A549 (cell line): Measurements from ENCODE around the gene ZNF132. TPM values are rescaled to one million over a fixed set of nuclear protein-coding genes. Genes with fewer than 3 reads are reported as not detected.
"Not testable (repeated sequence)": the region's sequence is repeated elsewhere in the genome, so short reads cannot be mapped to it uniquely, and the experiment has no call there.

Experiments used
- ATAC-seq, 2 experiments: fragments of 200-7000 bp in 1 of 2; fragments of >200 bp in 1 of 2; cut with Nextera tagmentation in 1 of 2; cut with Tn5 transposase in 1 of 2; 3 replicates each; pipeline versions ENCODE4 v1.8.0 to v1.9.1; 2018 to 2020; ENCODE audit warnings: mild to moderate bottlenecking in 1 of 2, moderate library complexity in 1 of 2
- CTCF ChIA-PET: fragments of 300-600 bp; sonication (Branson Sonifier 250); formaldehyde crosslinking; extraction: SDS; loops from one replicate; lab custom pipeline; 2021; ENCODE audit warnings: antibody characterized with exemption, inconsistent platforms; lab: Yijun Ruan, JAX
- POLR2A ChIA-PET: fragments of 350-600 bp; formaldehyde crosslinking; extraction: SDS; loops from one replicate; lab custom pipeline; 2021; ENCODE audit warnings: antibody characterized with exemption, inconsistent platforms; lab: Yijun Ruan, JAX
- DNase-seq, 2 experiments: peaks; one replicate each; pipeline versions ENCODE4 v3.0.0 to v3.0.0-alpha.2; 2011 to 2016; ENCODE audit warnings: low read depth in 1 of 2, low spot score in 1 of 2
- FAIRE-seq: peaks from 2 replicates; lab custom pipeline; 2011; peaks lifted over from hg19 to GRCh38; lab: Jason Lieb, UNC
- H3K27ac ChIP-seq, 2 experiments: fragments of >200 bp; sonication (Bioruptor Twin); formaldehyde crosslinking; 3 replicates each; pipeline ENCODE4 v1.5.1; 2016 to 2017
- H3K4me1 ChIP-seq: fragments of >200 bp; sonication (Bioruptor Twin); formaldehyde crosslinking; 3 replicates; pipeline ENCODE4 v1.6.1; 2016
- H3K4me2 ChIP-seq: fragments of >200 bp; sonication (Bioruptor Twin); formaldehyde crosslinking; 3 replicates; pipeline ENCODE4 v1.6.1; 2016
- H3K4me3 ChIP-seq: fragments of >200 bp; sonication (Bioruptor Twin); formaldehyde crosslinking; 3 replicates; pipeline ENCODE4 v1.5.1; 2016
- H3K9me3 ChIP-seq: fragments of >200 bp; sonication (Bioruptor Twin); formaldehyde crosslinking; 3 replicates; pipeline ENCODE4 v1.6.1; 2016
- BHLHE40 ChIP-seq: IDR thresholded peaks from 2 replicates; pipeline ENCODE4 v1.6.1; 2012; ENCODE audit warnings: low read depth, low read length, inconsistent platforms
- CBX8 ChIP-seq: fragments of 200-600 bp; sonication (generic); IDR thresholded peaks from 2 replicates; pipeline ENCODE4 v1.6.1; 2016
- CHD2 ChIP-seq: fragments of 150-350 bp; IDR thresholded peaks from 2 replicates; pipeline ENCODE4 v1.6.1; 2014; ENCODE audit warnings: low read length; ENCODE audit not compliant: partially characterized antibody
- CHD4 ChIP-seq: fragments of 200-600 bp; sonication (generic); IDR thresholded peaks from 2 replicates; pipeline ENCODE4 v1.6.1; 2016; ENCODE audit warnings: antibody characterized with exemption, mild to moderate bottlenecking, borderline replicate concordance
- EP300 ChIP-seq, 2 experiments: fragments of >200 bp; sonication (Bioruptor Twin); formaldehyde crosslinking; IDR thresholded peaks; 2 replicates in 1 of 2; 3 replicates in 1 of 2; pipeline ENCODE4 v1.6.1; 2016 to 2017
- FOSB ChIP-seq: fragments of 250-450 bp; sonication (Bioruptor Pico); IDR thresholded peaks from 2 replicates; pipeline ENCODE4 v1.5.0; 2020; ENCODE audit warnings: mild to moderate bottlenecking, moderate library complexity
- FOXS1 ChIP-seq: fragments of 250-450 bp; sonication (Bioruptor Pico); IDR thresholded peaks from 2 replicates; pipeline ENCODE4 v1.5.0; 2020; ENCODE audit warnings: mild to moderate bottlenecking, moderate library complexity
- HDAC2 ChIP-seq: fragments of 200-600 bp; sonication (generic); IDR thresholded peaks from 2 replicates; pipeline ENCODE4 v1.6.1; 2016
- HOXA7 ChIP-seq: fragments of 250-450 bp; sonication (Bioruptor Pico); IDR thresholded peaks from 2 replicates; pipeline ENCODE4 v1.5.0; 2020; ENCODE audit warnings: mild to moderate bottlenecking, moderate library complexity
- MAZ ChIP-seq: fragments of 150-350 bp; IDR thresholded peaks from 2 replicates; pipeline ENCODE4 v1.6.1; 2014; ENCODE audit warnings: antibody characterized with exemption, low read depth, low read length, borderline replicate concordance
- MYC ChIP-seq: IDR thresholded peaks from 2 replicates; pipeline ENCODE4 v1.6.1; 2012; ENCODE audit warnings: mild to moderate bottlenecking, inconsistent platforms, low read length, improper control_type of control experiment, borderline replicate concordance
- NPAS2 ChIP-seq: fragments of 250-450 bp; sonication (Bioruptor Pico); IDR thresholded peaks from 2 replicates; pipeline ENCODE4 v1.8.0; 2022; ENCODE audit warnings: mild to moderate bottlenecking, moderate library complexity, borderline replicate concordance
- POLR2AphosphoS2 ChIP-seq: conservative IDR thresholded peaks from 2 replicates; pipeline ENCODE4 v1.6.1; 2012; ENCODE audit warnings: low read length, improper control_type of control experiment, inconsistent platforms
- RAD21 ChIP-seq, 2 experiments: fragments of >200 bp in 1 of 2; sonication (Bioruptor Twin) in 1 of 2; formaldehyde crosslinking in 1 of 2; IDR thresholded peaks in 1 of 2; conservative IDR thresholded peaks in 1 of 2; 2 replicates in 1 of 2; 3 replicates in 1 of 2; pipeline ENCODE4 v1.6.1; 2012 to 2018; ENCODE audit warnings: inconsistent platforms in 1 of 2
- RARB ChIP-seq: fragments of 250-450 bp; sonication (Bioruptor Pico); IDR thresholded peaks from 2 replicates; pipeline ENCODE4 v1.8.0; 2021; ENCODE audit warnings: mild to moderate bottlenecking, moderate library complexity
- SREBF2 ChIP-seq: fragments of 450-650 bp; IDR thresholded peaks from 2 replicates; pipeline ENCODE4 v1.6.1; 2014; ENCODE audit warnings: mild to moderate bottlenecking, moderate library complexity
- TFCP2L1 ChIP-seq: fragments of 250-450 bp; sonication (Bioruptor Pico); IDR thresholded peaks from 2 replicates; pipeline ENCODE4 v1.5.0; 2021; ENCODE audit warnings: mild to moderate bottlenecking
- ZFP36 ChIP-seq: fragments of 450-650 bp; IDR thresholded peaks from 2 replicates; pipeline ENCODE4 v1.6.1; 2014; ENCODE audit warnings: borderline replicate concordance; ENCODE audit not compliant: partially characterized antibody
- ZSCAN20 ChIP-seq: fragments of 250-450 bp; sonication (Bioruptor Pico); IDR thresholded peaks from 2 replicates; pipeline ENCODE4 v1.8.0; 2022; ENCODE audit warnings: mild to moderate bottlenecking, moderate library complexity
- WGBS: methylation state at CpG from one replicate; pipeline ENCODE4 v1.1.6; 2017; ENCODE audit errors: missing lambda C conversion rate; 5-methylcytosine and 5-hydroxymethylcytosine counted together
- polyA plus RNA-seq, 4 experiments: library from polyadenylated mRNA; depleted of rRNA in 3 of 4; stranded (reverse); fragments of >200 nt; fragmentation: RNase III in 1 of 4; extraction: RNeasy Plus Mini Kit Qiagen cat#74134 plus additional on column Dnase treatment in 1 of 4; gene quantifications; 2 replicates in 3 of 4; 3 replicates in 1 of 4; pipeline ENCODE4 v1.2.3, GENCODE V29; 2011 to 2017
- TF ChIP-seq, protein P1 (sequence below): fragments of 150-350 bp; IDR thresholded peaks from 2 replicates; pipeline ENCODE4 v1.6.1; 2014; ENCODE audit warnings: low read depth, mild to moderate bottlenecking, low read length
- TF ChIP-seq, protein P2 (sequence below): fragments of 450-650 bp; IDR thresholded peaks from 2 replicates; pipeline ENCODE4 v1.6.1; 2014; ENCODE audit warnings: antibody characterized with exemption
- TF ChIP-seq, protein P3 (sequence below): IDR thresholded peaks from 2 replicates; pipeline ENCODE4 v1.6.1; 2012; ENCODE audit warnings: low read depth, borderline replicate concordance

Gene ZNF132
- polyA plus RNA-seq, 2 of the 4 experiments (the other 2 are of a cell fraction), result 0.05 to 0.16 TPM

DNA sequence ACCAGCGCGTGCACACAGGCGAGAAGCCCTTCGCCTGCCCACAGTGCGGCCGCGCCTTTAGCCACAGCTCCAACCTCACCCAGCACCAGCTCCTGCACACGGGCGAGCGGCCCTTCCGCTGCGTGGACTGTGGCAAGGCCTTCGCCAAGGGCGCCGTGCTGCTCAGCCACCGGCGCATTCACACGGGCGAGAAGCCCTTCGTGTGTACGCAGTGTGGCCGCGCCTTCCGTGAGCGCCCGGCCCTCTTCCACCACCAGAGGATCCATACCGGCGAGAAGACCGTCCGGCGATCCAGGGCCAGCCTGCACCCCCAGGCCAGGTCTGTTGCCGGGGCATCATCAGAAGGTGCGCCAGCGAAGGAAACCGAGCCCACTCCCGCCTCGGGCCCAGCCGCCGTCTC, 31.8 kb upstream of the ZNF132 start:
- no peak overlapping the region for H3K27ac ChIP-seq
- FAIRE-seq (no peak), DNase-seq (no peak), ATAC-seq (no peak)
- 95% methylated on average over 36 of the region's 39 CpGs for WGBS
- CTCF ChIA-PET, result no interaction called here
- H3K9me3 ChIP-seq, result no peaks in the 10 kb centered on the region
- POLR2A ChIA-PET, result no interaction called here
- H3K4me2 ChIP-seq, result no peak overlapping the region
- TF ChIP-seq POLR2AphosphoS2, result no peak
- no peak for TF ChIP-seq NPAS2 (CRISPR knock-in tag)
- TF ChIP-seq, protein P1, sequence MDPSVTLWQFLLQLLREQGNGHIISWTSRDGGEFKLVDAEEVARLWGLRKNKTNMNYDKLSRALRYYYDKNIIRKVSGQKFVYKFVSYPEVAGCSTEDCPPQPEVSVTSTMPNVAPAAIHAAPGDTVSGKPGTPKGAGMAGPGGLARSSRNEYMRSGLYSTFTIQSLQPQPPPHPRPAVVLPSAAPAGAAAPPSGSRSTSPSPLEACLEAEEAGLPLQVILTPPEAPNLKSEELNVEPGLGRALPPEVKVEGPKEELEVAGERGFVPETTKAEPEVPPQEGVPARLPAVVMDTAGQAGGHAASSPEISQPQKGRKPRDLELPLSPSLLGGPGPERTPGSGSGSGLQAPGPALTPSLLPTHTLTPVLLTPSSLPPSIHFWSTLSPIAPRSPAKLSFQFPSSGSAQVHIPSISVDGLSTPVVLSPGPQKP, result no peak
- TF ChIP-seq FOXS1 (CRISPR knock-in tag), result no peak
- TF ChIP-seq HOXA7, result no peak
- no peak for TF ChIP-seq RAD21 (conservative IDR thresholded peaks at IDR 0.05 in 1 of 2, IDR thresholded peaks at IDR 0.05 in 1 of 2)
- no peak for TF ChIP-seq FOSB (CRISPR knock-in tag)
- no peak for TF ChIP-seq RARB (CRISPR knock-in tag)
- TF ChIP-seq ZFP36, result no peak
- TF ChIP-seq CHD4, result no peak
- TF ChIP-seq TFCP2L1 (CRISPR knock-in tag), result no peak
- H3K4me3 ChIP-seq, result no peak overlapping the region
- H3K4me1 ChIP-seq, result peaks cover 15% of the 10 kb centered on the region

DNA sequence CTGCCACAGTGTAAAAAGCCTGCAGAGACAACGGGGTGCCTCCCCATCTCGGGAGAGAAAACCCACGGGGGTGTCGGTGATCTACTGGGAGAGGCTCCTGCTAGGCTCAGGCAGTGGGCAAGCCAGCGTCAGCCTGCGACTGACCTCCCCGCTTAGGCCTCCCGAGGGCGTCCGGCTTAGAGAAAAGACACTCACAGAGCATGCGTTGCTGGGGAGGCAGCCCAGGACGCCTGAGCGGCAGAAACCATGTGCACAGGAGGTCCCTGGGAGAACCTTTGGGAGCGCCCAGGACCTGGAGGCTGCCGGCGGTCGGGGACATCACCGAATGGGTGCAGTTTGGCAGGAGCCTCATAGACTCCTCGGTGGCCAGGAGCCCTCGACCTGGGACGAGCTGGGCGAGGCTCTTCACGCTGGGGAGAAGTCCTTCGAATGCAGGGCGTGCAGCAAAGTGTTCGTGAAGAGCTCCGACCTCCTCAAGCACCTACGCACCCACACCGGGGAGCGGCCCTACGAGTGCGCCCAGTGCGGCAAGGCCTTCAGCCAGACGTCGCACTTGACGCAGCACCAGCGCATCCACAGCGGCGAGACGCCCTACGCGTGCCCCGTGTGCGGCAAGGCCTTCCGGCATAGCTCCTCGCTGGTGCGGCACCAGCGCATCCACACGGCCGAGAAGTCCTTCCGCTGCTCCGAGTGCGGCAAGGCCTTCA, 31.0 kb upstream of the ZNF132 start:
- POLR2A ChIA-PET, H3K9me3 ChIP-seq, H3K27ac ChIP-seq, ATAC-seq, DNase-seq, CTCF ChIA-PET, H3K4me2 ChIP-seq, H3K4me3 ChIP-seq: not testable (repeated sequence)
- peaks cover 13% of the 10 kb centered on the region; the same call in 2 of the 3 replicates for H3K4me1 ChIP-seq
- FAIRE-seq, result peak; percentile 18
- 95% methylated on average over 24 of the region's 53 CpGs for WGBS

DNA sequence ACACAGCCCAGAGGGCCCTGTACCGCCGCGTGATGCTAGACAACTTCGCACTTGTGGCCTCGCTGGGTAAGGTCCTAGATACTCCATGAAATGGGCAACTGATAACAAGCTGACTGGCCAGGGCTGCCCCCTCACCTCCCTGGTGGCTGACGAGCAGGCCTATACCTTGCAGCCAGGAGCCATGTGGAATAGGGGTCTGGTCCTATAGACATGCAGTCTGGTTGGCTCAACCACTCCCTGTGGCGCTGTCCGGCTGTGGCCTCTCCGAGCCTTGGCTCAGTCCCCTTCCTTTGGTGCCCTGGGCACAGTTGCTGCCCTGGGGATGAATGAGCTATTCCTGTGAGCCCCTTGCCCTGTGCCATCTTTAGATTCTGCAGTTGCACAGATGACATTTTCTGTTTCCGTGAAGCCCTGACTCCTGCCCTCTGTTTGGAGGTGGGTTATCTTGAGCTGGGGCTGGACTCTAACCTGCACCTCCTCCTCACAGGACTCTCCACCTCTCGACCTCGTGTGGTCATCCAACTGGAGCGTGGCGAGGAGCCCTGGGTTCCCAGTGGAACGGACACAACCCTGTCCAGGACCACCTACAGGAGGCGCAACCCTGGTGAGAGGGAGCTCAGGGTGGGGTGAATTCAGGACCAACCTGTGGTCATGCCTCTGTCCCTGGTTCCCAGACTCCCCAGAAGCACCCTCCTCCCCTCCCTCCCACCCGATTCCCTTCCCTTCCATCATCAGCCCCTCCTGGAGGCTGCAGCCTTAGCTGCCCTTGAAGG, 29.5 kb upstream of the ZNF132 start:
- H3K4me2 ChIP-seq, result no peak overlapping the region
- no peak overlapping the region for H3K4me3 ChIP-seq
- TF ChIP-seq MAZ, result no peak
- no peak for TF ChIP-seq SREBF2
- TF ChIP-seq CHD2, result no peak
- no peak for TF ChIP-seq BHLHE40
- no peak for TF ChIP-seq ZFP36
- no peak for TF ChIP-seq MYC
- 92% methylated on average over 16 of the region's 17 CpGs for WGBS
- H3K4me1 ChIP-seq, result peaks cover 6% of the 10 kb centered on the region; the same call in 2 of the 3 replicates
- ChIA-PET POLR2A (no interaction called here), CTCF (interaction anchor here (0.6 to 2.1 kb wide), 6 partner anchors 15 to 277 kb away, joined by 3 to 15 read pairs (median 3); partner anchors contain the start of genes SLC27A5 and ZBTB45)
- FAIRE-seq (no peak), ATAC-seq (no peak), DNase-seq (no peak)
- H3K27ac ChIP-seq, result no peak overlapping the region
- no peaks in the 10 kb centered on the region for H3K9me3 ChIP-seq

DNA sequence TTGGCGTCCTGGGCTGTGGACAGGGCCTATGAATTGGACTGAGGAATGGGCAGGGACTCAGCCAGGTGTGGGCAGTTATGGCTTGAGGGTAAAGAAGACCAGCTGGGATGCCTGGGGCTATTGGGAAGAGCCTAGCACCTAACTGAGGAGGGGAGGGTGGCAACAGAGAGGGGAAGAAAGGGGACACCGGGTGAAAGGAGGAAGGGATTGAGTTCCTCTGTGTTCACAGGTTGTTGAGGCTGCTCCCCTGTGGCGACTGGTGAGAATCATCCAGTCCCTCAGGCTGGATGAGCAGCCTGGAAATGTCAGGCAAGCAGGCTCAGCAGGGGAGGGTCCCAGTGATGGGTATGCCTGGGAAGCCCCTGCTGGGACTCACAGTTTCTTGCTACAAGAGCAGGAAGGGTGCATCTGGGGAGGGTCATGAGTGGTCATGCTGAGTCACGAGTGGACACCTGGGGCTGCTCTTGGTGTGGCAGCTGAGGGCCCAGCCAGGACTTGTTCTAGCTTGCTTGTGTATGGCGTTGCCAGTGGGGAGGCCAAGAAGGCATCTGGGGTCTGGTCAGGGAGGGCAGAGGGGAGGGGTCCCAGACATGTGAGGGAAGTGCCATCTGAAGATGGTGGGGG, 28.4 kb upstream of the ZNF132 start:
- Histone ChIP-seq H3K27ac (no peak overlapping the region), H3K4me2 (peak overlapping the region; percentile 91), H3K4me1 (peaks cover 6% of the 10 kb centered on the region; the same call in 2 of the 3 replicates), H3K9me3 (no peaks in the 10 kb centered on the region)
- no peak for FAIRE-seq
- 44% methylated on average over 4 of the region's 5 CpGs for whole genome bisulfite sequencing
- no peak for ATAC-seq
- no peak for DNase-seq
- POLR2A ChIA-PET, result no interaction called here
- CTCF ChIA-PET, result interaction anchor here (1.3 to 2.1 kb wide), 2 partner anchors 21 to 51 kb away, joined by 3 to 15 read pairs; partner anchors contain the start of gene ZBTB45
- no peak for TF ChIP-seq CBX8
- no peak for TF ChIP-seq ZSCAN20 (CRISPR knock-in tag)
- no peak for TF ChIP-seq EP300 (IDR thresholded peaks at IDR 0.05)
- TF ChIP-seq RAD21 (conservative IDR thresholded peaks at IDR 0.05 in 1 of 2, IDR thresholded peaks at IDR 0.05 in 1 of 2), result no peak
- no peak for TF ChIP-seq HDAC2
- TF ChIP-seq, protein P2, sequence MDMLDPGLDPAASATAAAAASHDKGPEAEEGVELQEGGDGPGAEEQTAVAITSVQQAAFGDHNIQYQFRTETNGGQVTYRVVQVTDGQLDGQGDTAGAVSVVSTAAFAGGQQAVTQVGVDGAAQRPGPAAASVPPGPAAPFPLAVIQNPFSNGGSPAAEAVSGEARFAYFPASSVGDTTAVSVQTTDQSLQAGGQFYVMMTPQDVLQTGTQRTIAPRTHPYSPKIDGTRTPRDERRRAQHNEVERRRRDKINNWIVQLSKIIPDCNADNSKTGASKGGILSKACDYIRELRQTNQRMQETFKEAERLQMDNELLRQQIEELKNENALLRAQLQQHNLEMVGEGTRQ, result no peak
- TF ChIP-seq, protein P3, sequence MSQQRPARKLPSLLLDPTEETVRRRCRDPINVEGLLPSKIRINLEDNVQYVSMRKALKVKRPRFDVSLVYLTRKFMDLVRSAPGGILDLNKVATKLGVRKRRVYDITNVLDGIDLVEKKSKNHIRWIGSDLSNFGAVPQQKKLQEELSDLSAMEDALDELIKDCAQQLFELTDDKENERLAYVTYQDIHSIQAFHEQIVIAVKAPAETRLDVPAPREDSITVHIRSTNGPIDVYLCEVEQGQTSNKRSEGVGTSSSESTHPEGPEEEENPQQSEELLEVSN, result no peak
- TF ChIP-seq SREBF2, result no peak
- TF ChIP-seq CHD2, result no peak
- TF ChIP-seq, all 56 proteins: peak for 0
- no peak overlapping the region for H3K4me3 ChIP-seq
